Tibial nerve (tissue), 4 donors: ENCODE results near the gene LRRC74A.

ENCODE experiments used
- EP300 ChIP-seq, 2 donors: sonication (generic); formaldehyde crosslinking; IDR thresholded peaks; one replicate each; pipeline ENCODE4 v1.6.1; 2017; ENCODE audit warnings: antibody characterized with exemption in 2 of 2, mild to moderate bottlenecking in 1 of 2
- TF ChIP-seq, protein P1 (sequence below), 5 experiments: fragments of 200-600 bp in 3 of 5; fragments of 450-650 bp in 2 of 5; sonication (generic) in 3 of 5; IDR thresholded peaks; one replicate each; pipeline ENCODE4 v1.5.1; 2016 to 2019; ENCODE audit warnings: antibody characterized with exemption in 5 of 5, mild to moderate bottlenecking in 3 of 5, moderate library complexity in 2 of 5

DNA sequence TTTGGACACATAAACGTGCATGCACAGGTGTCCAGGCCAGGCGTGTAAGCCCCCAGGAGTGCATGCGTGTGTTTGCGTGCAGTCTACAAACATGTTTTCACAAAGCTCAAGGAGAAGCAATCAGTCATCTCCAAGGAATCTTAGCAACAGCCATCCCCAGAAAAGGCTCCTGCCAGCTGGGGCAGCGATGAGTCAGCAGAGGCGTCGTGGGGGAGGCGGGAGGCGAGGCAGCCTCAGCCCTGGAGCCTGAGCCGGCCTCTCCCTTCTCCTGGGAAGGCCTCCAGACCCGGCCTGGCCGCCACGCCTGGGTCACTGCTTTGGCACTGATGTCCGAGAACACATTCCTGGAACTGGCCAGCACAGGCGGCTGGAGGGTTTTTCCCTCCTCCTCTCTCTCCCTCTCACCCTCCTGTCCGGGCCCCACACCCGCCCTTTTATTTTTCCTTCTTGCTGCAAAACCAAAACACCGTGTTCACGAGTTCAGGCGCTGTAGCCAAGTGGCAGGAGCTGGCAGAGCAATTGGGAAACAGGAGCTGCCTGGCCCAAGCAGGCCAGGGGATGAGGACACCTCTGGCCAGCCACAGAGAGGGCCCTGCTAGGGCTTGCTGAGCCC, 92.7 kb downstream of the LRRC74A start:
- TF ChIP-seq, protein P1, sequence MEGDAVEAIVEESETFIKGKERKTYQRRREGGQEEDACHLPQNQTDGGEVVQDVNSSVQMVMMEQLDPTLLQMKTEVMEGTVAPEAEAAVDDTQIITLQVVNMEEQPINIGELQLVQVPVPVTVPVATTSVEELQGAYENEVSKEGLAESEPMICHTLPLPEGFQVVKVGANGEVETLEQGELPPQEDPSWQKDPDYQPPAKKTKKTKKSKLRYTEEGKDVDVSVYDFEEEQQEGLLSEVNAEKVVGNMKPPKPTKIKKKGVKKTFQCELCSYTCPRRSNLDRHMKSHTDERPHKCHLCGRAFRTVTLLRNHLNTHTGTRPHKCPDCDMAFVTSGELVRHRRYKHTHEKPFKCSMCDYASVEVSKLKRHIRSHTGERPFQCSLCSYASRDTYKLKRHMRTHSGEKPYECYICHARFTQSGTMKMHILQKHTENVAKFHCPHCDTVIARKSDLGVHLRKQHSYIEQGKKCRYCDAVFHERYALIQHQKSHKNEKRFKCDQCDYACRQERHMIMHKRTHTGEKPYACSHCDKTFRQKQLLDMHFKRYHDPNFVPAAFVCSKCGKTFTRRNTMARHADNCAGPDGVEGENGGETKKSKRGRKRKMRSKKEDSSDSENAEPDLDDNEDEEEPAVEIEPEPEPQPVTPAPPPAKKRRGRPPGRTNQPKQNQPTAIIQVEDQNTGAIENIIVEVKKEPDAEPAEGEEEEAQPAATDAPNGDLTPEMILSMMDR (IDR thresholded peaks at IDR 0.05) = peak in 2 of 5 experiments; percentile 53
- TF ChIP-seq EP300 (IDR thresholded peaks at IDR 0.05) = peak; percentile 58 to 99
